GM19372 (cell line): ENCODE results near the gene PARP16.
"Not testable (repeated sequence)": the region's sequence is repeated elsewhere in the genome, so short reads cannot be mapped to it uniquely, and the experiment has no call there.

Experiments
- ATAC-seq: cut with Tn5 transposase; IDR thresholded peaks from one replicate; pipeline ENCODE4 v1.9.1; 2021; ENCODE audit warnings: mild to moderate bottlenecking, low read depth, moderate library complexity; ENCODE audit not compliant: unreplicated experiment

The PARP16 gene

GRCh38 chr15:65246026-65246714, 40.5 kb downstream of the PARP16 start:
- ATAC-seq = no peak

- ATAC-seq = no peak
These were observed 41.4 kb downstream of the PARP16 start for GRCh38 chr15:65245096-65245856.

- no peak for ATAC-seq
These were observed 42.0 kb downstream of the PARP16 start for GRCh38 chr15:65244638-65245037.

GRCh38 chr15:65236443-65236842, 50.2 kb downstream of the PARP16 start:
- ATAC-seq = not testable (repeated sequence)

GRCh38 chr15:65233696-65234095, 53.0 kb downstream of the PARP16 start:
- ATAC-seq = no peak

GRCh38 chr15:65232520-65232919, 54.2 kb downstream of the PARP16 start:
- ATAC-seq = no peak

- ATAC-seq = no peak
These were observed 55.4 kb downstream of the PARP16 start for GRCh38 chr15:65231306-65231705.

- ATAC-seq = not testable (repeated sequence)
These were observed 59.8 kb downstream of the PARP16 start for GRCh38 chr15:65226901-65227300.

GRCh38 chr15:65226221-65226620, 60.5 kb downstream of the PARP16 start:
- no peak for ATAC-seq

- ATAC-seq = no peak
These were observed 62.7 kb downstream of the PARP16 start for GRCh38 chr15:65223996-65224395.

GRCh38 chr15:65222891-65223290, 63.8 kb downstream of the PARP16 start:
- ATAC-seq = no peak

- no peak for ATAC-seq
These were observed 65.0 kb downstream of the PARP16 start for GRCh38 chr15:65221697-65222096.

- ATAC-seq = no peak
These were observed 67.5 kb downstream of the PARP16 start for GRCh38 chr15:65219137-65219536.

GRCh38 chr15:65217526-65218482, 68.9 kb downstream of the PARP16 start:
- no peak for ATAC-seq

GRCh38 chr15:65215496-65215895, 71.2 kb downstream of the PARP16 start:
- ATAC-seq = no peak

GRCh38 chr15:65214010-65214409, 72.7 kb downstream of the PARP16 start:
- no peak for ATAC-seq

GRCh38 chr15:65213241-65213640, 73.4 kb downstream of the PARP16 start:
- ATAC-seq = no peak

- no peak for ATAC-seq
These were observed 74.6 kb downstream of the PARP16 start for GRCh38 chr15:65212097-65212496.

GRCh38 chr15:65211482-65211982, 75.2 kb downstream of the PARP16 start:
- no peak for ATAC-seq

- ATAC-seq = no peak
These were observed 75.8 kb downstream of the PARP16 start, which contains the start of gene CILP for GRCh38 chr15:65210770-65211481. Gene CILP (minus strand): TSS chr15:65211473. CDS start chr15:65209755, 1,718 bp downstream.
